Measurements from ENCODE around the gene NUTM2D.
"Not testable (repeated sequence)": the region's sequence is repeated elsewhere in the genome, so short reads cannot be mapped to it uniquely, and the experiment has no call there.

Gene NUTM2D, protein sequence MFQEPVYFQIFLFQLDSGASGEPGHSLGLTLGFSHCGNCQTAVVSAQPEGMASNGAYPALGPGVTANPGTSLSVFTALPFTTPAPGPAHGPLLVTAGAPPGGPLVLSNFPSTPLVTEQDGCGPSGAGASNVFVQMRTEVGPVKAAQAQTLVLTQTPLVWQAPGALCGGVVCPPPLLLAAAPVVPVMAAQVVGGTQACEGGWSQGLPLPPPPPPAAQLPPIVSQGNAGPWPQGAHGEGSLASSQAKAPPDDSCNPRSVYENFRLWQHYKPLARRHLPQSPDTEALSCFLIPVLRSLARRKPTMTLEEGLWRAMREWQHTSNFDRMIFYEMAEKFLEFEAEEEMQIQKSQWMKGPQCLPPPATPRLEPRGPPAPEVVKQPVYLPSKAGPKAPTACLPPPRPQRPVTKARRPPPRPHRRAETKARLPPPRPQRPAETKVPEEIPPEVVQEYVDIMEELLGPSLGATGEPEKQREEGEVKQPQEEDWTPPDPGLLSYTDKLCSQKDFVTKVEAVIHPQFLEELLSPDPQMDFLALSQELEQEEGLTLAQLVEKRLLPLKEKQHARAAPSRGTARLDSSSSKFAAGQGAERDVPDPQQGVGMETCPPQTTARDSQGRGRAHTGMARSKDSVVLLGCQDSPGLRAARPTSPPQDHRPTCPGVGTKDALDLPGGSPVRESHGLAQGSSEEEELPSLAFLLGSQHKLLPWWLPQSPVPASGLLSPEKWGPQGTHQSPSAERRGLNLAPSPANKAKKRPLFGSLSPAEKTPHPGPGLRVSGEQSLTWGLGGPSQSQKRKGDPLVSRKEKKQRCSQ

DNA sequence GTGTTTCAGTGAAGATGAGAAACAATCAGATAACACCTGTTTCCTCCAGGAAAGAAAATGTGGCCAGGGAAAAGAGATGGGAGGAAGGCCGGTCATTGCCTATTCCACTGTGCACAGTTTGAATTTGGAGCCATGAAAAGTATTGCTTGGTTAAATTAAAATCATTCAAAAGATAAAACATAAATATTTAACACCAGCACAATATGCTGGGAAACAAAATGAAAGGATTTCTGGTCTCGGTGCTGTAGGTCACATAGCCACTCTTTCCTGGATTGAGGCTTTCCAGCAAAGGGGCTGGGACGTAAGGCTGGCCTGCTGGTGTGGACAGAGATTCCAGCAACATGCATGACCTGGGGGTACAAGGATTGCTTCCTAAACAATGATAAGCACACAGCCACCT is at the start of gene NUTM2D:
Gene NUTM2D, plus strand, starts transcription at position 301 of the 400 bp plus-strand sequence. CDS start 522 bp downstream, outside the sequence.
- not testable (repeated sequence) for H3K27me3 Mint-ChIP-seq; DNase-seq (ENCODE audit: low spot score in 2 of 2); H3K27ac Mint-ChIP-seq; H3K9me3 Mint-ChIP-seq; H3K36me3 Mint-ChIP-seq; H3K4me1 Mint-ChIP-seq; H3K4me3 Mint-ChIP-seq; ATAC-seq (ENCODE audit: low read depth)

DNA sequence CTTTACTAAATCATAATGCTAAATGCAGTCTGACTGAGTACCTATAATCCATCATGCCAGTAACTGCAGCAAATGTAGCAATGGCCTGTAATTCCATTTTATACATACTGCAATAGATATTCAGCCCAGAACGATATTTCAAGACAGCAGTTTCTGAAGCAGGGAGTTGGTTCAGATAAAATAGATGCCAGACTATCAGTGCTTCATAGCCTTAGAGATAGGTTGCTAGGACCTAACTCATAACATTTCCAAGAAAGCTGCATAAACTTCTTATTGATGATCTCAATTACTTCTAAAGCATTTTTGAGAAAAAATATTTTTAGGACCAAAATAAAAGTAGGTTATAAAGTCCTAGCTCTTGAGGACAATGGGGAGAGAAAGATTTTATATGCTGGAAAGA is 48.8 kb upstream of the NUTM2D start:
- not testable (repeated sequence) for H3K9me3 Mint-ChIP-seq; H3K27me3 Mint-ChIP-seq; H3K36me3 Mint-ChIP-seq; DNase-seq (ENCODE audit: low spot score in 2 of 2); H3K4me3 Mint-ChIP-seq; H3K27ac Mint-ChIP-seq; H3K4me1 Mint-ChIP-seq; ATAC-seq (ENCODE audit: low read depth)

DNA sequence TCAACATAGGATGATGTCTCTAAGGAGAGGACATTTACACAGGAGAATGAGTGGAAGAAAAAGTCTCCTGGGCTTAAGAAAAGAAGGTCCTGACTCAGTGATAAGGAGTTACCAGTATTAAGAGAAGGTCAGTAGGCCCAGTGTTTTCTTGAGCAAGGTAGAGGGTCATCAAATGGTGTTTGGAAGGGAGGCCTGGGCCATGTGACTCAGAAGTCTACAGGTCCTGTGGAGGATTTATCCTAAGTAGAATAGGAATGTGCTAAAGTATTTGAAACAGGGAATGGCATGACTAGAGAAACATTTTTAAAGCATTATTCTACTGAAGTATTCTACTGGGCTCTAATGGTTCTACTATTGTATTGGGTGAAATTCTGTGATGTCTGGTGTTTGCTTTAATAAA is 47.9 kb upstream of the NUTM2D start:
- not testable (repeated sequence) for H3K4me1 Mint-ChIP-seq; H3K36me3 Mint-ChIP-seq; H3K9me3 Mint-ChIP-seq; H3K27ac Mint-ChIP-seq; H3K27me3 Mint-ChIP-seq; ATAC-seq (ENCODE audit: low read depth); H3K4me3 Mint-ChIP-seq; DNase-seq (ENCODE audit: low spot score in 2 of 2)

DNA sequence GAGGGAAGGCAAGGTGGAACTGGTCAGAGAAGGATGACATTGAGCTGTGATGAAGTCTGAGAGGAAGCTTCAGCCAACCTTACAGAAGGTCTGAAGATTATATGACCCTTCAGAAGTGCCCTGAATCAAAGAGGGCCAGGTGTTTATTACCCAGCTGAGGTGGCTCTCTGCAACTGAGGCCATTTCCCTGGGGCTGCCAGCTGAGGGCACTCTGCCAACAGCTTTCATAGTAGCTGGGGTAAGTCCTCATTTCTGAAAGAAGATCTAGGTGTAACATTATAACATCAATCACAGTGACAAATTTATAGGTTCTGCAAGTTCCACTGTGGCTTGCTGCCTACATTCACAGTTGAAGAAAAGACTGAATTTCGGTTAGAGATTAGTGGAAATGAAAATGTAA is 46.0 kb upstream of the NUTM2D start:
- H3K9me3 Mint-ChIP-seq; ATAC-seq (ENCODE audit: low read depth); DNase-seq (ENCODE audit: low spot score in 2 of 2); H3K27me3 Mint-ChIP-seq; H3K4me3 Mint-ChIP-seq; H3K36me3 Mint-ChIP-seq; H3K4me1 Mint-ChIP-seq; H3K27ac Mint-ChIP-seq: not testable (repeated sequence)

DNA sequence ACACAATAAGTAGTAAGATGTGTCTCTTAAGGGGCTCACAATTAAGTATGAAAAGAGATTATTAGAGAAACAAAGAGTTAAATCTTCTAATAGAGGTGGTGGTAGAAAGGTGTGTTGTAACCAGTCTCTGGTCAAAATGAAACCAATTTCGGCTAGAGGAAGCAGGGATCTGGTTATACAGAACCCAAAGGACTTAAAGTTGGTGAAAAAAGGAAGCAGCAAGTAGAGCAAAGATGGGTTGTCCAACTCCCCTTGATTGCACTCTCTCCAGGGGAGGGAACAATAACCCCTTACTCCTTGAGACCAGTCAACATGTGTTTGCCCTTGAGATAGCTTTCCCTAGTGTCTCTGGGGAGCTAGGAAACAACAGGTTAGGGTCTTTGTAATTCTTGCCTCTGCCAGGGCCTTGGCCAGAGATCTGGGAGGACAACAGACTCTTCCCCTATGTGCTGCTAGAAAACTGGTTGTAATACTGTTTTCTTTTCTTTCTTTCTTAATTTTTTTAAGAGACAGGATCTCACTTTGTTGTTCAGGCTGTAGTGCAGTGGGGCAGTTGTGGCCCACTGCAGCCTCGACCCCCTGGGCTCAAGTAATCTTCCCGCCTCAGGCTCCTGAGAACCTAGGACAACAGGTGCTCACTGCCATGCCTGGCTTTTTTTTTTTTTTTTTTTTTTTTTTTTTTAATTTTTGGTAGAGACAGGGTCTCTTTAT is 43.7 kb upstream of the NUTM2D start:
- not testable (repeated sequence) for H3K4me3 Mint-ChIP-seq; H3K27me3 Mint-ChIP-seq; H3K4me1 Mint-ChIP-seq; H3K27ac Mint-ChIP-seq; DNase-seq (ENCODE audit: low spot score in 2 of 2); H3K9me3 Mint-ChIP-seq; H3K36me3 Mint-ChIP-seq
- ATAC-seq (ENCODE audit: low read depth) = peak; percentile 42

DNA sequence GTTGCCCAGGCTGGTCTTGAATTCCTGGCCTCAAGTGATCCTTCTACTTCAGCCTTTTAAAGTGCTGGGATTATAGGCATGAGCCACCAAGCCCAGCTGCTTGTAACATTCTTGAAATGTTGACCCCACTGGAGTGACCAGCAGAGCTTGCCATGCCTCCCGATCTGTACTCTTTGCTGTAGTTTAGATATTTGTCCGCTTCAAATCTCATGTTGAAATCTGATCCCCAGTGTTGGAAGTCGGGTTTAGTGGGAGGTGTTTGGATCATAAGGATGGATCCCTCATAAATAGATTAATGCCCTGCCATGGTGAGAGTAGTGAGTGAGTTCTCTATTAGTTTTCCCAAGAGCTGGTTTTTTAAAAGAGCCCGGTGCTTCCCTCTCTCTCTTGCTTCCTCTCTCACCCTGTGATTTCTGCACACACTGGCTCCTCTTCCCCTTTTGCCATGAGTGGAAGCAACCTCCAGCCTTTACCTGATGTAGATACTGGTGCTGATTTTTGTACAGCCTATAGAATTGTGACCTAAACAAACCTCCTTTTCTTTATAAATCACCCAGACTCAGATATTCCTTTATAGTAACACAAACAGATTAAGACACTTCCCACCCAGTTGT is 43.1 kb upstream of the NUTM2D start:
- not testable (repeated sequence) for H3K36me3 Mint-ChIP-seq; ATAC-seq (ENCODE audit: low read depth); DNase-seq (ENCODE audit: low spot score in 2 of 2); H3K27ac Mint-ChIP-seq; H3K4me3 Mint-ChIP-seq; H3K4me1 Mint-ChIP-seq; H3K27me3 Mint-ChIP-seq; H3K9me3 Mint-ChIP-seq

DNA sequence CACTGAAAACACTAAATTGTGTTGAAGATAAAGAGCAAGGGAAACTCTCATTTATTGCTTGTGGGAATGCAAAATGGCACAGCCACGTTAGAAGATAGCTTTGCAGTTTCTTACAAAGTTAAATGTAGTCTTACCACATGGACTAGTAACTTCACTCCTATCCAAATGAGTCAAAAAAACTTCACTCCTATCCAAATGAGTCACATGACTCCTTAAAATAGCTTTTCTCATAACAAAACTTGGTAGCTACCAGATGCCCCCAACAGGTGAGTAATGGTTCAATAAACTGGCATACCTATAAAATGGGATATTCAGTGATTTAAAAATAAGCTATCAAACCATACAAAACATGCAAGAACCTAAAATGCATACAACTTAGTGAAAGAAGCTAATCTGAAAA is 36.0 kb upstream of the NUTM2D start:
- not testable (repeated sequence) for H3K27me3 Mint-ChIP-seq; H3K36me3 Mint-ChIP-seq; H3K4me3 Mint-ChIP-seq; H3K4me1 Mint-ChIP-seq; ATAC-seq (ENCODE audit: low read depth); H3K9me3 Mint-ChIP-seq; H3K27ac Mint-ChIP-seq; DNase-seq (ENCODE audit: low spot score in 2 of 2)

DNA sequence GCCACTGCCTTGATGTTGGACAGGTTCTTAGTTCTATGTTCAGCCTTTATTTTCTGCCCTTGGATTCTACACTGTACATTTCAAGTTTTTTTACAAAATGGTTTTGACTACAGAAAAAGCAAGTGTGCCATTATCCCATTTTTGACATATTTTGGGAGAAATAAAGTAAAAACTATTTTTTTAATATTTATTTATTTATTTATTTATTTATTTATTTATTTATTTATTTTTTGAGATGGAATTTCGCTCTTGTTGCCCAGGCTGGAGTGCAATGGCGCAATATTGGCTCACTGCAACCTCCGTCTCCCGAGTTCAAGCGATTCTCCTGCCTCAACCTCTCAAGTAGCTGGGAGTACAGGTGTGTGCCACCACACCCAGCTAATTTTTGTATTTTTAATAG is 33.0 kb upstream of the NUTM2D start:
- not testable (repeated sequence) for H3K36me3 Mint-ChIP-seq; ATAC-seq (ENCODE audit: low read depth); H3K4me3 Mint-ChIP-seq; H3K27ac Mint-ChIP-seq; H3K9me3 Mint-ChIP-seq; DNase-seq (ENCODE audit: low spot score in 2 of 2); H3K27me3 Mint-ChIP-seq; H3K4me1 Mint-ChIP-seq

DNA sequence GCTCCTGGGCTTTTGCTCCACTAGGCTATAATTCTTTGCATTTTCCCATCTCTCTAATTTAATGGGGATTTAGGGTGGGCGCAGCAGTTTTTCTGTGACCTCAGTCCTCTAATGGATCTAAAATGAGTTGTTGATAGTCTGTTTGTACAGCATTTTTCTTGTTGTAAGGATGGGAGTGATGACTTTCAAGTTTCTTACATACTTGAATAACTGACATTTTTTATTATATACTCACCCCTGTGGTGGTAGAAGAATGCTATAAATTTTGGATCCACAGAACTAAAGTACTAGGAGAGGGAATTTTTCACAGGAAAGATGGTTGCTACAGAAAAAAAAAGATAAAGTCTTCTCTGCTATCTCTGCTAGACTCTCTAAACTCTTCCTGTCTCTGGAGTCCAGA is 29.6 kb upstream of the NUTM2D start:
- H3K9me3 Mint-ChIP-seq; DNase-seq (ENCODE audit: low spot score in 2 of 2); H3K27ac Mint-ChIP-seq; H3K4me1 Mint-ChIP-seq; H3K36me3 Mint-ChIP-seq; H3K4me3 Mint-ChIP-seq; H3K27me3 Mint-ChIP-seq; ATAC-seq (ENCODE audit: low read depth): not testable (repeated sequence)

DNA sequence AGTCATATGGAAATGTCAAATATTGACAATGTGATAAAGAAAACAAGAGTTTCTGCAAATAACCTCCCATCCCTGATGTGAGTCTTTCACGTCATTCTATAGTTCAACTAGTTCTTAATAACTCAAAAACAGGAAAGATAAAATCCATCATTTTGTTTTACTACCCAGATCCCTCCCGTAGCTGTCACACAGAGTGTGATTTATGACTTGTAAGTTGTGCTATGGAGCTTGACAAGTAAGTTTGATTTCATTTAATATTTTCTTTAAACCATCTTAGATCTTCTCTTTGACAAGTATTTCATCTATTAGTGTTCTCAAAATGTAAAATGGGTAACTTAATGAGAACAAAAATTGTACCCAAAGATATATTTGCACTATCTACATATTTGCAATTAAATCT is 28.4 kb upstream of the NUTM2D start:
- not testable (repeated sequence) for H3K9me3 Mint-ChIP-seq, H3K27ac Mint-ChIP-seq

DNA sequence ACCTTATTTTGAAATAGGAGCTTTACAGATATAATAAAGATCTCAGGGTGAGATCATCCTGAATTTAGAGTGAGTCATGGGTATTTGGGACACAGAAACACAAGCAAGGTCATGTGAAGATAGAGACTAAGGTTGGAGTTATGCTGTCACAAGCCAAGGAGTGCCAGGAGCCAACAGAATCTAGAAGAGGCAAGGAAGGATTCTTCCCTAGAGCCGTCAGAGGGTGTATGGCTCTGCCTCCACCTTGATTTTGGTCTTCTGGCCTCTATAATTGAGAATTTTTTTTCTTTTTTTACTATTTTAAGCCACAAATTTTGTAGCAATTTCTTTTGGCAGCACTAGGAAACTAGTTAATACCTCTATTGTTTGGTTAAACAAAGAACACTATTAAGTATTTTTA is 24.9 kb upstream of the NUTM2D start:
- not testable (repeated sequence) for H3K27me3 Mint-ChIP-seq; H3K27ac Mint-ChIP-seq; DNase-seq (ENCODE audit: low spot score in 2 of 2); H3K4me3 Mint-ChIP-seq; H3K9me3 Mint-ChIP-seq; H3K4me1 Mint-ChIP-seq; H3K36me3 Mint-ChIP-seq; ATAC-seq (ENCODE audit: low read depth)

More for the DNA sequence above, 28.4 kb upstream of the NUTM2D start:
- DNase-seq (ENCODE audit: low spot score in 2 of 2); ATAC-seq (ENCODE audit: low read depth); H3K27me3 Mint-ChIP-seq; H3K36me3 Mint-ChIP-seq; H3K4me3 Mint-ChIP-seq; H3K4me1 Mint-ChIP-seq: not testable (repeated sequence)

DNA sequence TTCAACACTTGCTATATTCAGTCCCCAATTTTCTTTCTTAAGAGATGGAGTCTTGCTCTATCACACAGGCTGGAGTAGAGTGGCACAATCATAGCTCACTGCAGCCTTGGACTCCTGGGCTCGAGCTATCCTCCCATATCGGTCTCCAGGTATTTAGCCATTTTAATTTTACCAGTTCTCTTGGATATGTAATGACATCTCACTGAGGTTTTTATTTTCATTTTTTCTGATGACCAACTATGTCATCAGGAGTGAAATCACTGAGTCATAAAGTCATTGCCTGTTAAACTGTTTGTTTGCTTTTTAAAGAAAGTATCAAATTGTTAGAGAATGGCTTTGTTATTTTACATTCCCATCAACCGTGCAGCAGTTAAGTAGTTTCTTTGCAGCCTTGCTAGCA is 17.1 kb upstream of the NUTM2D start:
- H3K4me1 Mint-ChIP-seq = peaks cover 11% of the 10 kb centered on the region
- not testable (repeated sequence) for DNase-seq (ENCODE audit: low spot score in 2 of 2); H3K27me3 Mint-ChIP-seq; H3K9me3 Mint-ChIP-seq; H3K4me3 Mint-ChIP-seq; ATAC-seq (ENCODE audit: low read depth); H3K36me3 Mint-ChIP-seq; H3K27ac Mint-ChIP-seq

DNA sequence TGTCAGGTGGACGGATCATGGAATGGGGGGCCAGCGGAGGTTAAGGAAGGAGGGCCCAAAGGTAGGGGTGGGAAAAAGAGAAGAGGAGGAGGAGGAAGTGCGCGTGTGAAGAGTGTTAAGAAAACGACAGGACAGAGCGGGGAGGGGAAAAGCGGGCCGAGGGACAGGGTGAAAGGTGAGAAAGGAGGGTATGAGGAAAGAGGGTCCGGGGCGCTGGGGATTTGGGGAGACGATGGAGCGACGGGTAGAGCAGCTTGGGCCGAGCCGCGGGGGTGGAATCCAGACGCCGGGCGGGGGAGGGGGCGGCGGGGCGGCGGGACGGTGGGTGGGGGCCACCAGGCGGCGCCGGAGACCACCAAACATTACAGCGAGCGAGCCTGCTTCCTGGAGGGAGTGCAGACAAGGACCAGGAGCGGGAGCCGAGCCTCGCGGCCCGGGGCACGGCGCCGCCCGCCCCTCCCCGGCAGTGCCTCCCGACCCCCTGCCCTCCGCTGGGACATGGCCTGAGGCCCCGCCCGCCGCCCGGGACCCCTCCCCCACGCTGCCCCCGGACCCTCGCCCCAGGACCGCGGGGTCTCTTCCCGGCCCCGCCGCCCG is 15.9 kb upstream of the NUTM2D start:
- not testable (repeated sequence) for H3K9me3 Mint-ChIP-seq; H3K27me3 Mint-ChIP-seq; H3K36me3 Mint-ChIP-seq; DNase-seq (ENCODE audit: low spot score in 2 of 2); ATAC-seq (ENCODE audit: low read depth)
- peak overlapping the region; percentile 94 for H3K4me3 Mint-ChIP-seq
- peaks cover 11% of the 10 kb centered on the region for H3K4me1 Mint-ChIP-seq
- peak overlapping the region; percentile 95 for H3K27ac Mint-ChIP-seq

Measured in memory B cell (primary cell).